CD4-positive, alpha-beta T cell treated with Interleukin-4 for 4 hours (primary cell): ENCODE results near the gene EFNA3.

Experiments used
- DNase-seq: peaks from one replicate; pipeline ENCODE4 v3.0.0-alpha.2; 2020

The EFNA3 gene

DNA sequence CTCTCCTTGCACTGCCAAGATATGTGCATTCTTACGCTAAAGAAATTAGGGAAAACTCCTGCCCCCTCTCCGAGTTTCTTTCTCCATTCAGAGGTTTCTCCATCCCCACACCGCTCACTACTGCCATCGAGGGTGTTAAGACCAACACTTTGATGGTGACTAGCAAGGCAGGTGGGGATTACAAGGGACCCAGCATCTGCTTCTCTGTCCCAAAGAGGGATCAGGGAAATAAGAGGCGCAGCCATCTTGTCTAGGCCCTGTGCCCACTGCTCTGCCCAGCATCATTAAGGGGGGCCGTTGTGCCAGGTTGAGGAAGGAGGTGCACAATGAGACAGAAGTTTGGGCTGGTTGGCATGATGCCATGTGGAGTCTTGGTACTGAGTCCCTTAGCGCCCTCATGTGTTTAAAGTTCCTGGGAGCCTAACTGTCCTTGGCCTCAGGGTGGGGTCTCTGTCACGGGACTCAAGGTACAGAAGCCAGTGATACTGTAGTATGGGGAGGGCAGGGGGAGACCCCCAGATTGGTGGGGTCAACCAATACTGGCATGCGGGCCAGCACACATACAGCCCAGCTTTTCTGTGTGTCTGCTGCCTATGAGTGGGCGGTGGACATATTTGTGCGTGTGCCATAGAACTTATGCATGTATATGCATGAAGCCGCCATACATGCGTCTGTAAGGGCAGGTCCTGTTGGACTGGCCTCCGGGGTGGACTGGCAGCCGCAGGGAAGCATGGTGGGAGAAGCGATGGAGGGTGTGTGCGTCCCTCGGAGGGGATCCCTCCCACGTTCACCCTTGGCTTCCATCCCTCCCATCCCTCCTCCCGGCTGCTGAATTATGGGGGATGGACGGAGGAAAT is 5.5 kb downstream of the EFNA3 start:
- DNase-seq: peak; percentile 21

DNA sequence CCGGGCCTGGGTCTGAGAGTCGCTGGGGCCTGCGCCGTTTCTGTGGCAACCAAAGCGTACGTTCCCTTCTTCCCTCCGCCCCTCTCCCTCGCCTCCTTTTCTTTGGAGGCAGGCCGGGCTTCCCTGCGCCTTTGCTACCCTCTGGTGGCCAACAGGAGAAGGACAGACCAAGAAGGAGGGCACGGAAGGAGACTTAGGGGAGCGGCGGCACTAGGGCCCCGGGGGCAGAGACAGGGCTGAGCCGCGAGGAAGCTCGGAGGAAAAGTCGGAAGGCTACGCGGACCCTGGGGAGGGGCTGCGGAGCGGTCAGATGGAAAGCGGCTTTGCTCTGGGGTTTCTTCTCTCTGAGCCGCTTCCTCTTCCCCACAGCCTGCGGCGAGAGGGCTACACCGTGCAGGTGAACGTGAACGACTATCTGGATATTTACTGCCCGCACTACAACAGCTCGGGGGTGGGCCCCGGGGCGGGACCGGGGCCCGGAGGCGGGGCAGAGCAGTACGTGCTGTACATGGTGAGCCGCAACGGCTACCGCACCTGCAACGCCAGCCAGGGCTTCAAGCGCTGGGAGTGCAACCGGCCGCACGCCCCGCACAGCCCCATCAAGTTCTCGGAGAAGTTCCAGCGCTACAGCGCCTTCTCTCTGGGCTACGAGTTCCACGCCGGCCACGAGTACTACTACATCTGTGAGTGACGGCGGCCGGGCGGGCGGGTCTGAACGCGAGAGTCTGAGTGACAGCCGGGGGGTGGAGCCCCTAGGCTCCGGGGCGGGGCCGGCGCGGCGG is 6.3 kb downstream of the EFNA3 start:
- peak; percentile 89 for DNase-seq

DNA sequence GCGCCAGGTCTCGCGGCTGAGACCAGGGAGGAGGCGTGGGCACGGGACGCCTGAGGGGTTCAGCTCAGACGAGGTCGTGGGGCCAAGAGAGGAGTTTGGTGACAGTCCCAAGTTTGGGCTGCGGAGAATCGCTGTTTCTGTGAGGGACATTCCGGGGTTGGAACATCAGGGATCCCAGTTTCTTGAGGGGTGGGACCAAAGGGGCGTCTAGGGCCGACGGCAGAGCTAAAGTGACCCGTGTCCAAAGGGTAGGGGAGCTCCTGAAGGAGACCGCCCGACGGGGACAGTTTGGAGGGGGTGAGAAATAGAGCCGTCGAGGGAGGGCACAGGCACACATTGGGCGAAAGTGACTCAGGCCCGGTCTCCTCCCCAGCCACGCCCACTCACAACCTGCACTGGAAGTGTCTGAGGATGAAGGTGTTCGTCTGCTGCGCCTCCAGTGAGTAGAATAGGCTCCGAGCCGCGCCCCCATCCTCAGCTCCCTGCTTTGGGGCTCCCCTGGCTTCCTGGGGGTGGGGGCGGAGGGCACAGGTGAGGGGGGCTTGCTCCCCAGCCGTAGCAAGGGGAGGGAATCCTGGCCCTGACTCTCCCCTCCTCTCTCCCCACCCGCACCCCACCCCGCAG is 7.0 kb downstream of the EFNA3 start:
- DNase-seq: peak; percentile 82

DNA sequence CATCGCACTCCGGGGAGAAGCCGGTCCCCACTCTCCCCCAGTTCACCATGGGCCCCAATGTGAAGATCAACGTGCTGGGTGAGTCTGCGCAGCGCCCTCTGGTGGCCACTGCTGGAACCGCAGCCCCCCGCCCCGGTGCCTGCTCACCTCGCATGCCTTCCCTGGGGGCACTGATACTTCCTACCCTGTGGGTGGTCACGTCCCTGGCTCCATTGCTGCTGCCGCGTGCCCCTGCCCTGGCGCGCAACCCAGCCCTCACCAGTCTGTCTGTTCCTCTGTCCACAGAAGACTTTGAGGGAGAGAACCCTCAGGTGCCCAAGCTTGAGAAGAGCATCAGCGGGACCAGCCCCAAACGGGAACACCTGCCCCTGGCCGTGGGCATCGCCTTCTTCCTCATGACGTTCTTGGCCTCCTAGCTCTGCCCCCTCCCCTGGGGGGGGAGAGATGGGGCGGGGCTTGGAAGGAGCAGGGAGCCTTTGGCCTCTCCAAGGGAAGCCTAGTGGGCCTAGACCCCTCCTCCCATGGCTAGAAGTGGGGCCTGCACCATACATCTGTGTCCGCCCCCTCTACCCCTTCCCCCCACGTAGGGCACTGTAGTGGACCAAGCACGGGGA is 7.6 kb downstream of the EFNA3 start:
- peak; percentile 71 for DNase-seq

DNA sequence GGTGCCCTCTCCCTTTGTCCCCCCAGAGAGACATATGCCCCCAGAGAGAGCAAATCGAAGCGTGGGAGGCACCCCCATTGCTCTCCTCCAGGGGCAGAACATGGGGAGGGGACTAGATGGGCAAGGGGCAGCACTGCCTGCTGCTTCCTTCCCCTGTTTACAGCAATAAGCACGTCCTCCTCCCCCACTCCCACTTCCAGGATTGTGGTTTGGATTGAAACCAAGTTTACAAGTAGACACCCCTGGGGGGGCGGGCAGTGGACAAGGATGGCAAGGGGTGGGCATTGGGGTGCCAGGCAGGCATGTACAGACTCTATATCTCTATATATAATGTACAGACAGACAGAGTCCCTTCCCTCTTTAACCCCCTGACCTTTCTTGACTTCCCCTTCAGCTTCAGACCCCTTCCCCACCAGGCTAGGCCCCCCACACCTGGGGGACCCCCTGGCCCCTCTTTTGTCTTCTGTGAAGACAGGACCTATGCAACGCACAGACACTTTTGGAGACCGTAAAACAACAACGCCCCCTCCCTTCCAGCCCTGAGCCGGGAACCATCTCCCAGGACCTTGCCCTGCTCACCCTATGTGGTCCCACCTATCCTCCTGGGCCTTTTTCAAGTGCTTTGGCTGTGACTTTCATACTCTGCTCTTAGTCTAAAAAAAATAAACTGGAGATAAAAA is 8.4 kb downstream of the EFNA3 start:
- DNase-seq: no peak

DNA sequence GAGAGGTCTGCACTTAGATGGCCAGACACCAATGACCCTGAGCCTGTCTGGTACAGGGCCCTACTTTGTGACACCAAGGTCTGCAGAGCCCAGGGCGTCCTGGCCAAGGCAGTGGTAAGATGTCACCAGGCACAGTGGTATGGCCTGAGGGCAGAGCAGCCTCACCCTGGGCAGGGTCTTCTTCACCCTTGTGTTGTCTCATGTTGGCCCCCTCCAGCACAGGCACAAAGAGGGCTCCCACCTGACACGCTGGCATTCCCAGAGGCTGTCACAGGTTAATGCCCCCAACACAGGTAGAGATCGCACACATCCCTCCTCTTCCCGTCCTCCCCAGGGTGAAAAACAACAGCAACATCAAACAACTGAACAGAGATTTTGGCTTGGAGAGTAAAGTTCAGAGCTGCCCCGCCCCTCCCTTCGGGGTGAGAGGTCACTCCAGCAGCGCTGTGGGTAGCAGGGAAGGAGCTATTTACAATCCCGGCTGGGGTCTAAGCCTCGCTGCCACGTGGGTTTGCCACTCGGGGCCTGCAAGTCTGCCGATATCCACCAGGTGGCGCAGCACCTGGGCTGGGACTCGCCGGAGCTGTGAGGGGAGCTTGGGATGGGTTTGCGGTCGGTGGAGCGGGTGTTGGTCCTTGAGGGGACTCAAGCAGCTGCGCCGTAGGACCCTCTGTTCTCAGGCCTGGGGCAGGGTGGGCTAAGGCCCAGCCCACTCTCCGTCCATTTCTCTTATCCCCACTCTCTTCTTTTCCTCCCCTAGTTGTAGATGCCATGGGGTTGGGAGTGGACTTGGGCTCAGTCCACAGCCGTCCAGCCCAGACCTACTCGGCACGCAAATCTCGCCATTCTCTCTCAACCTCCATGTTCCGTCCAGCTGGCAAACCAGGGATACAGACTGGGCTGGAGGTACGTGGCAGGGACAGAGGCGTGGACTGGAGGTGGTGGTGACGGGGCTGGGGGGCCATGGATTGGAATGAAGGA is 12.7 kb downstream of the EFNA3 start:
- DNase-seq: peak; percentile 74

DNA sequence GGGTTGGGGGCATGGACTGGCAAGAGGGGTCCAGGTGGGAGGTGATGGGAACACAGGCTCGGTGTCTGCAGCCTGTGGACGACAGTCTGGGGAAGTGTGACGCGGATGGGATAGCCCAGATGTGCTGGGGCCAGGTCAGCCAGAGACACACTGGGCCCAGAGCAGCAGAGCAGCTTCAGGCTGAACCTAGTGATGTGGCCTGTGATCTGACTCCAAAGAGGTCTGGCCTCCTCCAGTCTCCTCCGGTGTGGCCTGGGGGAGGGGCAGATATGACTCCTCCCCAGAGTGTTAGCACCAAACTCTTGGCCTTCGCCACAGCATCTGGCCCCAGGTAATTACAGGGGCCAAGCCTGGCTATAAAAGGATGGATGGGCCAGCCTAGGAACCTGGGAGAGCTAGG is 13.5 kb downstream of the EFNA3 start:
- DNase-seq: no peak

DNA sequence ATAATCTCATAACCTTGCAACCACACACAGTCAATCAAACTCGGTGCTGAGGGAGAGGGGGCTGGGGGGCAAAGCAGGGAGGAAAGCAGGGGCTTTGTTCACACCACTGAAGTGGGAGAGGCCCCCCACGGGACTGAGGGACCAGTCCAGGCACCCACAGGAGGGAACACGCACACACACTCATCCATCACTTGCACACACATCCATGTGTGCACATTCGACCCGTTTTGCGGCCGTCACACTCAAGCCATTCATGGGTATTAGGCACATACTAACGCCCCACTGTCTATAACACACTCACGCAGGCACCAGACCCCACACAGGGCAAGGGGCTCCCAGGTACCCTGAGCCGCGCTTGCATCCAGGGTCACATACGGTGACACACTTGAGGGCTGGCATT is 14.0 kb downstream of the EFNA3 start:
- no peak for DNase-seq

DNA sequence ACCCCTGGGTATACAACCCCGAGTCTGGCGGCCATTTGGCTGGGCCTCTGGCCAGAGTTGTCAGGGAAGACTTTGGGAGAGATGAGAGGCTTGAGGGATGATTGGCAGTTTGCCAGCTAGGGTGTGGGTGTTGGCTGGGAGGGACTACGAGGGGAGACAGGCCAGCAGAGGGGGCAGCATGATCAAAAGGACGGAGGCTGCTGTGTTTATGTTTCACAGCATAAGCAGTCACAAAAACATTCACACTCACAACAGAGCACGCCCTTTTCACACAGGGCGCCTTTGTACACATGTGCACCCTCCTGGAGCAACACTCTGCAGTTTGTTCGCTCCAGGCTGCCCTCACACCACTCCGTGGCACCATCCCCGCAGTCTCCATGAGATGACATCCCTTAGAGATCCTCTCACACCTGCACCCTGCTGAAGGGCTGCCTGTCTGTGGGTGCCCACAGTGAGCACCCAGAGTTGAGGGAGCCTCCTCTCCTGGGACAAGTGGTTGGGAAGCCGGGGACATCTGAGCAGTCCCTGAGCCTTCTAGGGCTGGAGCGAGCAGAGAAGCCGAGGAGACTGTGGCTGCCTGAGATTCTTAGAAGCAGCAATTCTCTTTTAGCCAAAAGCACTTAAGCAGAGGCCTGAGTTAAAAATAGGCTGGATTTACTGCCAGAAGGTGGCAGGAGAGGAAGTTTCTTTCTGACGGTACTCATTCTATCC is 15.4 kb downstream of the EFNA3 start:
- DNase-seq: peak; percentile 27

DNA sequence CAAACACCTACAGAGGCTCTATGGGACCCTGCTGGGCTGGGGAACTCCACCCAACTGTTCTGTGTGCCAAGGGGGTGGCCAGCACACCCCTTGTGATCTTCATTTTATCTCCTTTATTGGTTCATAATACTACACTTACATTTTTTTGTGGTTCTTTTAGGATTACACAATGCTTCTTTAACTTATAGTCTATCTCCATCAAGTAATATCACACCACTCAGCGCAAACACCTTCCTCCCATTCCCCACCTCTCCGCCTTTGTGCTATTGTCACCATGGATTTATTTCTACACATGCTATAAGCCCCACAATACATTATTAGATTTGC is 15.9 kb downstream of the EFNA3 start:
- DNase-seq: no peak

DNA sequence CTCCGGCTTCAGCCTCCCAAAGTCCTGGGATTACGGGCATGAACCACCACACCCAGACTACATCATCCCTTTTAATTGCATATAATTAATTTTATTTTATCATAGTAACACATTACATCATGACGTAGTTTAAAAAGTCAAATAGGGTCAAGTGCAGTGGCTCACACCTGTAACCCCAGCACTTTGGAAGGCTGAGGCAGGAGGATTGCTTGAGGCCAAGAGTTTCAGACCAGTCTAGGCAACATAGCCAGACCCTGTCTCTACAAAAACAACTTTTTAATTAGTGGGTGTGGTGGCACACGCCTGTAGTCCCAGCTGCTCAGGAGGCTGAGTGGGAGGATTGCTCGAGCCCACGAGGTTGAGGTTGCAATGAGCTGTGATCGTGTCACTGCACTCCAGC is 20.7 kb downstream of the EFNA3 start:
- DNase-seq: no peak

DNA sequence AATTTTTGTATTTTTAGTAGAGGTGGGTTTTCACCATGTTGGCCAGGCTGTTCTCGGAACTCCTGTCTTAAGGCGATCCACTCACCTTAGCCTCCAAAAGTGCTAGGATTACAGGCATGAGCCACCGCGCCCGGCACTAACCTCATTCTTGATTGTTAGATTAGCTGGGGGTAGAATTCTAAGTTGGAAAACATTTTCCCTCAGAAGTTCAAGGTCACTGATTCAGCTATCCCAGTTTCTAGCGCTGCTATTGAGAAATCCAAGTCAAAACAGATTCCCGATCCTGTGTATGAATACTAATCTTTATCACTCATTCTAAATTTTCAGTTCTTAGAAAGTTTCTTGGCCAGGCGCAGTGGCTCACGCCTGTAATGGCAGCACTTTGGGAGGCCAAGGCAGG is 24.7 kb downstream of the EFNA3 start:
- DNase-seq: no peak

DNA sequence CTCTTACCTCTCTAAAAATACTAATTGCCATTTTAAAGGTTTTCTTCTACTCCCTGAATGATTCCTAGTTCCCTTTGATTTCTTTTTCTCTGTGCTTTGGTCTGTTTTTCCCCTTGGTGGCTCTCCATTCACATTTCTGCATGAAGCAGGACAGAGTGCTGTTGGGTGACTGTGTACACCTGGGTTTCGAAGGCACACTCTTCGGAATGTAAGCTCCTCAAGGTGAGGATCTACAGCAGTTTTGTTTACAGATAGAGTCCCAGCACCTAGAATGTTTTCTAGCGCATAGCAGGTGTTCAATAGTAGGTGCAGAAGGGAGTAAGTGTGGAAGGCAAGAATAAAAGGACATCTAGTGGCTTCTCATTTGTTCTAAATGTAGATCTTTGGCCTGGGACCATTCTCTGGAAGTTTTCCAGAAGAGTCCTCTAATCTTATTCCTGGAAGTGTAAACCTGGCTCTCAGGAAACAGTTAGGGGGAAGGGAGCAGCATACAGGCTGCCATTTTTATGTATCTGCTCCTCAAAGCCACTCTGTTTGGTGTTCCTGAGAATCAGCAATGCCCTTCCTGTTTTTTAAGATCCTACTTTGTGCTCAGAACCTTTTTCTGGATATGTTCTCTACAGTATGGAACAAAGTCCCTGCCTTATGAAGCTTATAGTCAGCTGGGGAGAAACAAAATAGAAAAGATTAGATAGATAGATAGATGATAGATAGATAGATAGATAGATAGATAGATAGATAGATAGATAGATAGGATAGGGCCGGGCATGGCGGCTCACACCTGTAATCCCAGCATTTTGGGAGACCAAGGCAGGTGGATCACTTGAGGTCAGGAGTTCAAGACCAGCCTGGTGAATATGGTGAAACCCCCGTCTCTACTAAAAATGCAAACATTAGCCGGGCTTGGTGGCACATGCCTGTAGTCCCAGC is 26.2 kb downstream of the EFNA3 start:
- DNase-seq: no peak

DNA sequence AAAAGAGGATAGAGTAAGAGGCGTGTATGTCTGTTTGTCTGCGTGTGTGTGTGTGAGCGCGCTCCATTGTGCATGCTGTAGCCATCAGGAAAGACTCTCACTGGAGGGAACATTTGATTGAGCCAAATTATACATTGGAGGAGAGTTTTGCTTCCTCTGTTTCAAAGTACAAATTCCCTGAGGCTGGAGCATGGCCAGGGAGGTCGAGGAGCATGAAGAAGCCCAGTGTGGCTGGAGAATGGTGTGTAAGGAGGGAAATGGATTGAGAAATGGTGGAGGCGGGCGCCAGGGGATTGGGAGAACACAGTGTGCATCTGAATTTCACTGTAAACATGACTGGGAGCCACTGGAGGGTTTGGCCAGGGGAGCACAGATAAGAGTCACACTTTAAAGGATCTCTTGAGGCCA is 27.0 kb downstream of the EFNA3 start:
- no peak for DNase-seq

DNA sequence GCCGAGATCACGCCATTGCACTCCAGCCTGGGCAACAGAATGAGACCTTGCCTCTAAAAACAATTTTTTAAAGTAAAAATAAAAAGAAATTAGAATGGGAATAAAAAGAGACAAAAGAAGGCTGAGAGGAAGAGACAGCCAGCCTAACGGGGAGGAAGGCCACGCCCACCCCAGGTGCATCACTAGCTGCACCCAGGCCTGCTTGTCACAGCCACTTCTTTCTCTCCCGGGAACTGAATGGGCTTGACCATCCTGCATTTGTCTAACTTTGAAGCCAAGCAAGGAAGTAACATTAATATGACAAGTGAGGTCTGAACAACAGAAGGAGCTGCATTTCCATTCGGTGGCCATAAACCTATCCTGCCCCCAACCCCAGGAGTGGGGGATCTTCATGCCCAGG is 28.2 kb downstream of the EFNA3 start:
- no peak for DNase-seq

DNA sequence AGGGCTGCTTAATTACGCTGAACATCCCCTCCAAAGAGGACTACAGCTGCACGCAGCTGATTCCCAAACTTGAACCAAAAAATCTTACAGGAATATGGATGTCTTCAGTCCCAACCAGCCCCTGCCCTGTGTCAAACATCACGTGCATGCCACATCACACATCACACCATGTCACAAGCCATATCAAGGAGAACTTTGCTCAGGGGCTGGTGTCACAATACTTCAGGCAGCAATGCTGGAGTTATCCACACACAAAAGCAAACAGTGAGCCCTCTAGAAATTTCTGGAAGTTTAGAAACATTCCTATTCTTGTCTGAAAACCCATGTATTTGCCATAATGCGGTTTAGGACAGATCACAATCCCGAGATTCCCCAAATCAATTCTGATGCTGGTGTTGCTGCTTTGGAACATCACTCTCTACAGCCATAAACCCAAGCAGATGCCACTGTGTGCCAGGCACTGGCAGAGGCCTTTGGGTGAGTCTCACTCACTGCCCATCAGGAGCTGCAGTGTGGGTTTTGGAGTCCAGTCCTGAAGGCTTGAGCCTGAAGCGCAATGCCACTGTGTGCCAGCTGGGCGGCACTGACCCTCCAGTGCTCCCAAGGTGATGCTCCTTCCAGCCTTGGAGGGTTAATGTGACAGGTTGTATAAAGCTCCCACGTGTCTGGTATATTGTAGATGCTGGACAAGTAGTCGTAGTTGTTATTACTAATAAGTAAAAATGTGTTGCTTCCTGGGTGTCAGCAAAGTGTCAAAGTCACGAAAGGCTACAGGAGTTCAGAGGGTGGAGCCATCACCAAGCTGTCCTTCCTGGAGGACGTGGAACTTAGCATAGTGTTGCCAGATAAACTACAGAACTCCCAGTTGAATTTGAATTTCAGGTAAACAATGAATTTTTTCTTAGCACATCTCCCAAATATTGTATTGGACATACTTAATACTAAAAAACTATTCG is 28.9 kb downstream of the EFNA3 start:
- no peak for DNase-seq

DNA sequence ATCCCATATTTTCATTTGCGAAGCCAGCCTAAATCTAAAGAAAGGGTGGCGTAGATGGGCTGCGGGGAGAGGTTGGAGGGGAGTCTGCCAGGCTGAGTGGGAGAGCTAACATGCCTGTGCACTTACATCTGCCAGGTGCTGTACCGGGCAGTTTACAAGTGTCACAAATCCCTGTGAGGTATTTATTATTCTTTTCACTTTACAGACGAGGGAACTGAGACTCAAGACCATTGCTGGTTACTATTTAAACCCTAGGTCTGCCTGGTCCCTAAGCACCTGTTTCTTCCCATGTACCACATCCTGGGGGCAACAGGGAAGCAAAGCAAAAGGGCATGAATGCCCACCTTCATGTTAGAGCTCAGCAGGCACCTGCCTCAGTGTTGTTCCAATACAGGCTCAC is 29.7 kb downstream of the EFNA3 start:
- no peak for DNase-seq

DNA sequence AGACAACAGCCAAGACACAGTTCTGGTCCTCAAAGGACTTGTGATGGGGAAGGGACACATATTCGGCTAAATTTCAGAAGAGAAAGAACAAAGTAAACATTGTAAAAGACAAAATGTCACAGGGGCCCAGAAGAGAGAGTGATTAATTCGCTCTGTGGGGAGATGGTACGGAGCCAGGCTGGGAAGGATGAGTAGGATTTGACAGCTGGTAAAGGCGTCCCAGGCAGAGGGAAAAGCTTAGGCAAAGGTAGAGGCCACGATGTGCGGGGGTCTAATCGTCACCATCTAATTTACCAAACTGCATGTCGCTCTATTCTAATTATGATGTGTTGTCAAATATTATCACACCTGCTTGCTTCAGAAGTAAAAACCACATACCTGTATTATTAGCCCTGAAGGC is 31.7 kb downstream of the EFNA3 start:
- DNase-seq: no peak

DNA sequence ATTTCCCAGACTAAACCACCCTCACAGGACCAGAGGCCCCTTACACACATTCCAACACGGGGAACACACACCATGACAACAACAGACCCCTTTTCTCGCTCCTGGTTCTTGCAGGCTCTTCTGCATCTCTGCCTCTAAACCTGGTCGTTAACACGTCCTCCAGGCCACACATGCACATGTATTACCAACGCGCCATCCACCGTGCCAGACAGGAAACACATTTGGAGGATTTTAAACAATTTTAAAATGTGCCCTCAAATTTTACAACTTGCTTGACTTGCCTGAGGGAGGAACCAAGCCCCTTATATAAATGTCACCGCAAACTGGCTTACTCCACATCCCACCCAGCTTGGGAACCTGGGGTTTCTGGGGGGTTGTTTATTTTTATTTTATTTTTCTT is 32.2 kb downstream of the EFNA3 start:
- no peak for DNase-seq
